Stimulated activated CD4-positive, alpha-beta T cell treated with anti-CD3 and anti-CD28 coated beads, TNF-alpha, amount 100 ng/mL, for 4 hours (primary cell): ENCODE results near the gene KCTD18.

Experiments used
- DNase-seq, 3 experiments: peaks; one replicate each; pipeline ENCODE4 v3.0.0-alpha.2; 2020; ENCODE audit warnings: low read depth in 3 of 3

Gene KCTD18

GRCh38 chr2:200486529-200486928, 23.3 kb downstream of the KCTD18 start:
- DNase-seq: no peak

- DNase-seq: no peak
These were observed 24.9 kb downstream of the KCTD18 start for GRCh38 chr2:200484934-200485333.

GRCh38 chr2:200483729-200484198, 26.1 kb downstream of the KCTD18 start:
- DNase-seq: no peak

- DNase-seq: no peak
These were observed 27.7 kb downstream of the KCTD18 start for GRCh38 chr2:200482194-200482593.

GRCh38 chr2:200479692-200480265, 30.1 kb downstream of the KCTD18 start:
- DNase-seq: no peak

GRCh38 chr2:200477667-200478131, 32.2 kb downstream of the KCTD18 start:
- no peak for DNase-seq

GRCh38 chr2:200476836-200477235, 33.0 kb downstream of the KCTD18 start:
- no peak for DNase-seq

GRCh38 chr2:200475795-200476194, 34.1 kb downstream of the KCTD18 start:
- DNase-seq: no peak

- DNase-seq: no peak
These were observed 36.9 kb downstream of the KCTD18 start for GRCh38 chr2:200472853-200473464.

GRCh38 chr2:200471928-200472645, 37.8 kb downstream of the KCTD18 start:
- DNase-seq: no peak

- peak in 1 of 3 experiments; percentile 23 for DNase-seq
These were observed 38.5 kb downstream of the KCTD18 start for GRCh38 chr2:200471324-200471848.

GRCh38 chr2:200470230-200470629, 39.6 kb downstream of the KCTD18 start:
- DNase-seq: no peak

GRCh38 chr2:200469708-200470211, 40.1 kb downstream of the KCTD18 start:
- DNase-seq: no peak

GRCh38 chr2:200467806-200468681, 41.8 kb downstream of the KCTD18 start:
- peak in 1 of 3 experiments; percentile 9 for DNase-seq

GRCh38 chr2:200466425-200467418, 43.1 kb downstream of the KCTD18 start:
- peak in 1 of 3 experiments; percentile 15 for DNase-seq

- DNase-seq: no peak
These were observed 46.4 kb downstream of the KCTD18 start for GRCh38 chr2:200463452-200463851.

GRCh38 chr2:200461846-200462710, 47.8 kb downstream of the KCTD18 start:
- DNase-seq: no peak

GRCh38 chr2:200459101-200459500, 50.8 kb downstream of the KCTD18 start:
- no peak for DNase-seq

- no peak for DNase-seq
These were observed 53.3 kb downstream of the KCTD18 start for GRCh38 chr2:200456567-200456966.
